SK-N-DZ (cell line): ENCODE data around the gene CLSTN3.
"Not testable (repeated sequence)": the region's sequence is repeated elsewhere in the genome, so short reads cannot be mapped to it uniquely, and the experiment has no call there.

Experiments used
- DNase-seq: peaks from one replicate; pipeline ENCODE4 v3.0.0-alpha.2; 2015; ENCODE audit warnings: low spot score

The CLSTN3 gene

GRCh38 chr12:7150356-7150755 is 20.2 kb downstream of the CLSTN3 start:
- DNase-seq = no peak

- DNase-seq = no peak
Observed at GRCh38 chr12:7150841-7151240, 20.7 kb downstream of the CLSTN3 start.

DNA sequence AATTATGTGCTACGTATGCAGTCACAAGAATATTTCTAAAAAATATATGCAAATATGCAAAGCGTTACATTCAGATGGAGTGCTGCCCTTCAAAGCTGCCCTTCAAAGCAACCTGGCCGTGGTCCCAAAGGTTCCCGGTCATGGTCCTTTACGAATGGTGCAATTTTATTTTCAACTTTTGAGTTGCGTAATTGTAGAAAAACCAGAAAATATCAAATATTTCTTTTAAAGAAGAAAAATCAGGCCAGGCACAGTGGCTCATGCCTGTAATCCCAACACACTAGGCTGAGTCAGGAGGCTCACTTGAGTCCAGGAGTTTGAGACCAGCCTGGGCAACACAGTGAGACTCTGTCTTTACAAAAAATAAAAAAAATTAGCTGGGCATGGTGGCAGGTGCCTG is 21.4 kb downstream of the CLSTN3 start:
- no peak for DNase-seq

- DNase-seq = no peak
Observed at GRCh38 chr12:7152818-7153217, 22.6 kb downstream of the CLSTN3 start.

- DNase-seq = no peak
Observed at GRCh38 chr12:7154042-7154441, 23.9 kb downstream of the CLSTN3 start.

DNA sequence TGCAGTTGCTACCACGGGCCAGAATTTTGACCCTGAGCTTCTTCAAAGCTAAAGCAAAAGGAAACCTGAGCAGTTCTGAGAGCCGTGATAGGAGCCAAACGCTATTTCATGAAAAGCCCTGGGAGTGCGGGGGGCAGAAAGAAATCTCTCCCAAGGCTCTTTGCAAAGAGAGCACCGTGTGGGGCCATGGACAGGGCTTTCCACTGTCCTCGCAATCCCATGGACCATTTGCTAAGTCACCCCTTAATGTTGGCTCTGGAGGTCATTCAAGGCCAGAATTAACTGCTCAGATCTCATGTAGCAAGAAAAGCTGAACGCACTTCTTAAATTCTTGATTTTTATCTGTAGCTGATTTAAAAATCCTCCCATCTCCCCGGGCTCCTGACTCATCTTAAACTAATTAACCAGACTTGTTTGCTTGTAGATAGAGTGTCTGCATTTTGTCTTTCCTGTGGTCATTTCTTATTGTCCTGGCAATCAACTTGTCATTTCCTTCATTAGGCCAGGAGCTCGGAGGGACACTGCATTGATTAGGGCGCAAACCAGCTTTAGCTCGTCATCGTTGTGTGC is 24.8 kb downstream of the CLSTN3 start:
- DNase-seq = peak; percentile 78

GRCh38 chr12:7155471-7156034 is 25.4 kb downstream of the CLSTN3 start:
- DNase-seq = peak; percentile 81

GRCh38 chr12:7156259-7157197 is 26.4 kb downstream of the CLSTN3 start:
- DNase-seq = no peak

DNA sequence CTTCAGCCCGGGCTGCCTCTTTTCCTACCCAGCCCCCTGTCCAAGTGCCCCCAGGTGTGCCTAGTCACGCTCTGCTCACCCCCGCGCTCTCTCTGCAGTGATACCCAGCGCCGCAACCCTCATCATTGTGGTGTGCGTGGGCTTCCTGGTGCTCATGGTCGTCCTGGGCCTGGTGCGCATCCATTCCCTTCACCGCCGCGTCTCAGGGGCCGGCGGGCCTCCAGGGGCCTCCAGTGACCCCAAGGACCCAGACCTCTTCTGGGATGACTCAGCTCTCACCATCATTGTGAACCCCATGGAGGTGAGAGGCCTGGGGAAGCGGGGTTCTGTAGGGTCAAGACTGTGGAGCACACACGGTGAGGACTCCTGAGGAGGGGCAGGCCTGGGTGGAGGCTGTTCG is 27.2 kb downstream of the CLSTN3 start:
- no peak for DNase-seq

- DNase-seq = no peak
Observed at GRCh38 chr12:7158781-7159609, 28.8 kb downstream of the CLSTN3 start.

DNA sequence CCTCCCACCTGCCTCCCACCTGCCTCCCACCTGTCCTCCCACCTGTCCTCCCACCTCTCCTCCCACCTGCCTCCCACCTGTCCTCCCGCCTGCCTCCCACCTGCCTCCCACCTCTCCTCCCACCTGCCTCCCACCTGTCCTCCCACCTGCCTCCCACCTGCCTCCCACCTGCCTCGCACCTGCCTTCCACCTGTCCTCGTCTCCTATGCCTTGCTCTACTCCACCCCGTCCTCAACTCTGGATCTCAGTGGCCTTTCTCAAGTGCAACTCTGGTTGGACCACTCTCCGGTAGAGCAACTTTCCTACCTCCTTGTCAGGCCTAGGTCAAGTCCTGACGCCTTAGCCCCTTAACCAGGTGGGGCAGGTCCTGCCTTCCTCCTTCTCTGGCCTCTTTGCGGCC is 30.0 kb downstream of the CLSTN3 start:
- no peak for DNase-seq

GRCh38 chr12:7161327-7161726 is 31.2 kb downstream of the CLSTN3 start:
- no peak for DNase-seq

GRCh38 chr12:7161811-7162210 is 31.6 kb downstream of the CLSTN3 start:
- no peak for DNase-seq

GRCh38 chr12:7162691-7163114 is 32.5 kb downstream of the CLSTN3 start:
- DNase-seq = peak; percentile 71

DNA sequence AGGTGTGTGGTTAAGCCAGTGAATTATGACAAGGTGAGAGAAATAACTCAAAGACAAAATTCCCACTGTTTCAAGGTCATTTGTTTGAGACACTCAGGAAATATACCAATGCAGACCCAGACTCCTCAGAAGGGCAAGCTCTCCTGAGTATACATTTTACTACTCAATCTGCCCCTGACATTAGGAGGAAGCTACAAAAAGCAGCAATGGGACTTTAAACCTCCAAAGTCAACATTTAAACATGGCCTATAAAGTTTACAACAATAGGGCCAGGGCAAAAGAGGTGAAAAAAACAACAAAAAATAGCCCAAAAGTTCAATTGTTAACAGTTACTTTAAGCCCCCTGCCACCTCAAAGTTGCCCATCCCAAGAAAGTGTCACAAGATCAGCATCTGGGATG is 39.8 kb downstream of the CLSTN3 start:
- DNase-seq = no peak

DNA sequence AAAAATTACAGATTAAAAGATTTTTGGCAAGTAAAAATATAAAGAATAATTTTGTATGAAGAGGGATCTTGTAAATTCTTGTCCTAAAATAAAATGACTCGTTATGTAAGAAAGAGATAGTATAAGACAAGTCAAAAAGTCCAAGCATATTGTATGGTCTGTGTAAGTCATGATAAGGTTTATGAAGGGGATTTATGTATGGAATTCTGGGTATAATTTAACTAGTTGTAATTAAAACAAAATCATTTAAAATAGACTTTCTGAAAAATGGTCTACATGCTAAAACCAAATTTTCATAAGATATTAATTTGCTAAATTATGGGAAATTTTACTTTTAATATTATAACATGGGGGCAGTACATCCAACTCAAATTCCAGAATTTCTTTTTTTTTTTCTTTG is 41.7 kb downstream of the CLSTN3 start:
- no peak for DNase-seq

- DNase-seq = no peak
Observed at GRCh38 chr12:7175493-7175892, 45.3 kb downstream of the CLSTN3 start.

DNA sequence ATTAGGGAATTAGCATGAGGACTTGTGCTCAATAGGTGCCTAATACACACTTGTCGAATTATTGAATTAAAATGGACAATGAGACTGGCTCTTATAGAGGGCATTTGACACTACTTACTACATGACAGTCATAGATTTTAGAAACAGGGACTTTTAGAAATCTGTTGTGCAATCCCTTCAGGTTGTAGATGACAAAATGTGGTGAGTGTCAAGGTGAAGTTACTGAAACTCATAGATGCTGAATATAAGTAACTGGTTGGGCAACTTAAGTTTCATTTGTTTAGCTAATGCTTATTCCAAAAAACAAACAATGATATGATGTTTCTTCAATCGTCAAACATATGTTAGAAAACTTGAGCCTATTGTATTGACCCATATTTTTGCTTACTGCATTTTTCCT is 46.4 kb downstream of the CLSTN3 start:
- DNase-seq = no peak

GRCh38 chr12:7178481-7178880 is 48.3 kb downstream of the CLSTN3 start:
- no peak for DNase-seq

DNA sequence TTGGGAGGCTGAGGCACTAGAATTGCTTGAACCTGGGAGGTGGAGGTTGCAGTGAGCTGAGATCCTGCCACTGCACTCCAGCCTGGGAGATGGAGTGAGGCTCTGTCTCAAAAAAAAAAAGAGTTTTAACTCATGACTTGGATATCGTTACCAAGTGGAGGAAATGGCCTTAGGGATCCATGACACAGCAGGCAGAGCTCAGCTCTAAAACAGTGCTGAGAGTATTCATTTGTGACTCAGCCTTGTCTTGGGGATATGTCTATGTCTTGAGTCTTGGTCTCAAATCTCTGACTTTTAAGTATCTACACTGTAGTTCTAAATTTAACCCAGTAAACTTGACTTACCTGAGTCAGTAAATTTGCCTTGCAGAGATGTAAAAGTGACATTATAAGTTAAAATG is 50.5 kb downstream of the CLSTN3 start:
- no peak for DNase-seq

DNA sequence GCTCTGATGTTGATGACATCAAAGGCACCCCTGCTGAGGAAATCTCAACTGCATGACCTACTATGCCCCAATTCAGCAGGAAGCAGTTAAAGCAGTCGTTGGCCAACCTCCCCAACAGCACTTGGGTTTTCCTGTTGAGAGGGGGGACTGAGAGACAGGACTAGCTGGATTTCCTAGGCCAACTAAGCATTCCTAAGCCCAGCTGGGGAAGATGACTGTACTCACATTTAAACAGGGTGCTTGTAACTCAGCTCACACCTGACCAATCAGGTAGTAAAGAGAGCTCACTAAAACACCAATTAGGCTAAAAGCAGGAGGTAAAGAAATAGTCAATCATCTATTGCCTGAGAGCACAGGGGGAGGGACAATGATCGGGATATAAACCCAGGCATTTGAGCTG is 55.9 kb downstream of the CLSTN3 start:
- DNase-seq = not testable (repeated sequence)
